K562 (cell line): Measurements from ENCODE around the gene FBXO22. TPM values are rescaled to one million over a fixed set of nuclear protein-coding genes. Genes with fewer than 3 reads are reported as not detected.
A peak's percentile ranks its signal among the peaks of the same experiment; 100 is the strongest.

Experiments
- DACH1 ChIP-seq: fragments of 450-650 bp; IDR thresholded peaks from 2 replicates; pipeline ENCODE4 v1.6.1; 2018; ENCODE audit not compliant: partially characterized antibody
- DDX20 ChIP-seq: fragments of 450-650 bp; IDR thresholded peaks from 2 replicates; pipeline ENCODE4 v1.6.1; 2016; ENCODE audit warnings: missing genetic modification characterization, low read depth, mild to moderate bottlenecking, missing compliant biosample characterization, moderate library complexity
- EZH2 ChIP-seq: IDR thresholded peaks from 2 replicates; pipeline ENCODE4 v1.6.1; 2012; ENCODE audit warnings: low read depth, mild to moderate bottlenecking, inconsistent platforms, low read length, borderline replicate concordance
- FOS ChIP-seq: IDR thresholded peaks from 3 replicates; pipeline ENCODE4 v1.6.1; 2011; ENCODE audit not compliant: insufficient read length; ENCODE audit errors: extremely low read depth
- GABPB2 ChIP-seq: fragments of 250-450 bp; sonication (Bioruptor Pico); conservative IDR thresholded peaks from 2 replicates; pipeline ENCODE4 v1.5.1; 2021; ENCODE audit warnings: mild to moderate bottlenecking
- GATA2 ChIP-seq: sonication (generic); formaldehyde crosslinking; IDR thresholded peaks from 2 replicates; pipeline ENCODE4 v1.4.0; 2020; ENCODE audit warnings: mild to moderate bottlenecking, missing genetic modification reagents
- HIVEP1 ChIP-seq: fragments of 250-450 bp; sonication (Bioruptor Pico); IDR thresholded peaks from 2 replicates; pipeline ENCODE4 v1.4.0; 2020; ENCODE audit warnings: mild to moderate bottlenecking
- IRF2 ChIP-seq: sonication (generic); formaldehyde crosslinking; IDR thresholded peaks from 2 replicates; pipeline ENCODE4 v1.8.1; 2022; ENCODE audit warnings: mild to moderate bottlenecking, missing genetic modification reagents
- KDM1A ChIP-seq, 2 experiments: fragments of 450-650 bp; IDR thresholded peaks; 2 replicates each; pipeline ENCODE4 v1.6.1; 2016; ENCODE audit warnings: mild to moderate bottlenecking in 2 of 2
- KLF6 ChIP-seq: fragments of 250-450 bp; sonication (Bioruptor Pico); IDR thresholded peaks from 2 replicates; pipeline ENCODE4 v1.4.0; 2020; ENCODE audit warnings: mild to moderate bottlenecking, moderate library complexity, borderline replicate concordance
- NFATC3 ChIP-seq: fragments of 450-650 bp; IDR thresholded peaks from 2 replicates; pipeline ENCODE4 v1.6.1; 2017; ENCODE audit warnings: mild to moderate bottlenecking
- RAD21 ChIP-seq, 2 experiments: fragments of 250-450 bp in 1 of 2; fragments of 450-650 bp in 1 of 2; sonication (Bioruptor Pico) in 1 of 2; formaldehyde crosslinking in 1 of 2; IDR thresholded peaks in 1 of 2; conservative IDR thresholded peaks in 1 of 2; 2 replicates each; pipeline versions ENCODE4 v1.4.0 to v1.8.0; 2020 to 2022; ENCODE audit warnings: mild to moderate bottlenecking in 2 of 2, moderate library complexity in 1 of 2
- SMARCC2 ChIP-seq: fragments of 450-650 bp; IDR thresholded peaks from 2 replicates; pipeline ENCODE4 v1.6.1; 2017; ENCODE audit warnings: antibody characterized with exemption, moderate library complexity, mild to moderate bottlenecking, low read depth
- SPI1 ChIP-seq: IDR thresholded peaks from 2 replicates; pipeline ENCODE4 v1.6.1; 2011; ENCODE audit warnings: low read depth, low read length, control low read depth, borderline replicate concordance
- SUPT5H ChIP-seq: fragments of 450-650 bp; IDR thresholded peaks from 2 replicates; pipeline ENCODE4 v1.6.1; 2016
- TCF3 ChIP-seq: sonication (generic); formaldehyde crosslinking; IDR thresholded peaks from 2 replicates; pipeline ENCODE4 v1.4.0; 2020; ENCODE audit warnings: mild to moderate bottlenecking, missing genetic modification reagents
- TCF7L2 ChIP-seq: fragments of 150-350 bp; IDR thresholded peaks from 2 replicates; pipeline ENCODE4 v1.6.1; 2016; ENCODE audit warnings: low read depth, mild to moderate bottlenecking, low read length, moderate library complexity
- ZNF212 ChIP-seq: fragments of 450-650 bp; formaldehyde crosslinking; IDR thresholded peaks from 2 replicates; pipeline ENCODE4 v1.4.0; 2020; ENCODE audit warnings: mild to moderate bottlenecking
- ZNF41 ChIP-seq: fragments of 250-450 bp; sonication (Bioruptor Pico); conservative IDR thresholded peaks from 2 replicates; pipeline ENCODE4 v1.4.0; 2020; ENCODE audit warnings: mild to moderate bottlenecking
- polyA plus RNA-seq, 8 experiments: library from polyadenylated mRNA; depleted of rRNA in 4 of 8; stranded (reverse) in 5 of 8; unstranded in 3 of 8; fragments of >200 nt; fragmentation: Nextera tagmentation in 2 of 8; fragmentation: Illumina TruSeq in 1 of 8; extraction: Ambion mirVana in 2 of 8; extraction: Trizol in 1 of 8; gene quantifications; 2 replicates each; pipeline versions ENCODE4 v1.2.1 to v1.2.3, GENCODE V29; 2011 to 2014; ENCODE audit warnings: inconsistent platforms in 1 of 8, missing spikeins in 1 of 8
- total RNA-seq, 7 experiments: library from RNA; depleted of rRNA in 6 of 7; stranded (reverse); fragments of >200 nt in 6 of 7; fragmentation: Illumina TruSeq in 2 of 7; extraction: Trizol in 2 of 7; gene quantifications; 2 replicates each; pipeline versions ENCODE4 v1.2.1 to v1.2.3, GENCODE V29; 2011 to 2021; ENCODE audit warnings: low replicate concordance in 1 of 7
- TF ChIP-seq, protein P1 (sequence below), 2 experiments: fragments of 450-650 bp; IDR thresholded peaks; 2 replicates each; pipeline ENCODE4 v1.6.1; 2018; ENCODE audit warnings: mild to moderate bottlenecking in 2 of 2, low read depth in 1 of 2; ENCODE audit not compliant: partially characterized antibody in 2 of 2
- TF ChIP-seq, protein P2 (sequence below): sonication (generic); formaldehyde crosslinking; IDR thresholded peaks from 2 replicates; pipeline ENCODE4 v1.9.0; 2022; ENCODE audit warnings: mild to moderate bottlenecking, missing genetic modification reagents
- TF ChIP-seq, protein P3 (sequence below): fragments of 450-650 bp; IDR thresholded peaks from 2 replicates; pipeline ENCODE4 v1.6.1; 2016; ENCODE audit warnings: low read depth, mild to moderate bottlenecking, moderate library complexity

FBXO22 gene
- total and polyA plus RNA-seq, 9 of the 15 experiments (the other 6 are each of a cell fraction or from before 2014, with no cell fraction given), result 24.4 to 99.4 (median 66.5) TPM

DNA sequence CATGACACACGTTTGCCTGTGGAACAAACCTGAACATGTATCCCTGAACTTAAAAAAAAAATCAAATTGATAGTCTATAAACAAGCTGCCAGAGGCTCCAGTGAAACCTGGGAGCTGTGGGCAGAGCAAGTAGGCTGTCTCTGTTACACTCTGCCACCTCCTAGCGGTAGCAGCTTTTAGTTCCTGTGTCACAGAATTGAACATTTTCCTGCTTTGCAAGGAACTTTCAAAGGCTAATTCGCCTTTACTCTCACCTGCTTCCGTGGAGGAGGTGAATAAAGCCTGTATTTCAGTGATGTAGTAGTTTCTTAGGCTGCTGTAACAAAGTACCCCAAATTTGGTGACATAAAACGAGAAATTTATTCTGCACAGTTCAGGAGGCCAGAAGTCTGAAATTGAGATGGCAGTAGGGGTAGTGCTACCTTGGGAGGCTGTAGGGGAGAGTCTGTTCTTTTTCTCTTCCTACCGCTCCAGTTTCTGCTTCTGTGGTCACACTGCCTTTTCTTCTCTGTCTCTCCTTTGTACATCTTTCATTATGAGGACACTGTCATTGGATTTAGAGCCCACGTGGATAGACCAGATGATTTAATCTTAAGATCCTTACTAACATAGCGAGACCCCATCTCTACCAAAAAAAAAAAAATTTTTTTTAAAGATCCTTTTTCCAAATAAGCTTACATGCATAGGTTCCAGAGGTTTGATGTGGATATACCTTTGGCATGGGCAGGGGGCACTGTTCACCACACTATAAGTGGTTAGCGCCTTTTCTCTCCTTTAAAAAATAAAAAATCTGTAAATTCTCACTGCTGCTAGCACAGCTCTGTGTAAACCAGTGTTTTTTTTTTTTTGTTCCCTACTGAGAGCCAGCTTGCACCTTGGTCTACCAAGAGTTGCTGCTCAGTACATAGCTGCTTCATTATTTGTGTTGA lies 25.3 kb downstream of the FBXO22 start (continued):
- TF ChIP-seq GABPB2 (CRISPR knock-in tag) (no peak), FOS (no peak), SUPT5H (no peak), DACH1 (no peak), IRF2 (CRISPR knock-in tag) (no peak), SMARCC2 (0 out of 2 replicates have a peak, but pooled peaks have one; percentile 27), SPI1 (no peak), ZNF41 (CRISPR knock-in tag) (no peak), NFATC3 (no peak), TCF3 (CRISPR knock-in tag) (no peak), ZNF212 (no peak), DDX20 (no peak), EZH2 (no peak), HIVEP1 (CRISPR knock-in tag) (no peak), GATA2 (CRISPR knock-in tag) (no peak), RAD21 (CRISPR knock-in tag; conservative IDR thresholded peaks at IDR 0.05 in 1 of 2, IDR thresholded peaks at IDR 0.05 in 1 of 2) (peak; percentile 41 to 65), KLF6 (CRISPR knock-in tag) (no peak), TCF7L2 (no peak), KDM1A (IDR thresholded peaks at IDR 0.05) (no peak)
- TF ChIP-seq, protein P1, sequence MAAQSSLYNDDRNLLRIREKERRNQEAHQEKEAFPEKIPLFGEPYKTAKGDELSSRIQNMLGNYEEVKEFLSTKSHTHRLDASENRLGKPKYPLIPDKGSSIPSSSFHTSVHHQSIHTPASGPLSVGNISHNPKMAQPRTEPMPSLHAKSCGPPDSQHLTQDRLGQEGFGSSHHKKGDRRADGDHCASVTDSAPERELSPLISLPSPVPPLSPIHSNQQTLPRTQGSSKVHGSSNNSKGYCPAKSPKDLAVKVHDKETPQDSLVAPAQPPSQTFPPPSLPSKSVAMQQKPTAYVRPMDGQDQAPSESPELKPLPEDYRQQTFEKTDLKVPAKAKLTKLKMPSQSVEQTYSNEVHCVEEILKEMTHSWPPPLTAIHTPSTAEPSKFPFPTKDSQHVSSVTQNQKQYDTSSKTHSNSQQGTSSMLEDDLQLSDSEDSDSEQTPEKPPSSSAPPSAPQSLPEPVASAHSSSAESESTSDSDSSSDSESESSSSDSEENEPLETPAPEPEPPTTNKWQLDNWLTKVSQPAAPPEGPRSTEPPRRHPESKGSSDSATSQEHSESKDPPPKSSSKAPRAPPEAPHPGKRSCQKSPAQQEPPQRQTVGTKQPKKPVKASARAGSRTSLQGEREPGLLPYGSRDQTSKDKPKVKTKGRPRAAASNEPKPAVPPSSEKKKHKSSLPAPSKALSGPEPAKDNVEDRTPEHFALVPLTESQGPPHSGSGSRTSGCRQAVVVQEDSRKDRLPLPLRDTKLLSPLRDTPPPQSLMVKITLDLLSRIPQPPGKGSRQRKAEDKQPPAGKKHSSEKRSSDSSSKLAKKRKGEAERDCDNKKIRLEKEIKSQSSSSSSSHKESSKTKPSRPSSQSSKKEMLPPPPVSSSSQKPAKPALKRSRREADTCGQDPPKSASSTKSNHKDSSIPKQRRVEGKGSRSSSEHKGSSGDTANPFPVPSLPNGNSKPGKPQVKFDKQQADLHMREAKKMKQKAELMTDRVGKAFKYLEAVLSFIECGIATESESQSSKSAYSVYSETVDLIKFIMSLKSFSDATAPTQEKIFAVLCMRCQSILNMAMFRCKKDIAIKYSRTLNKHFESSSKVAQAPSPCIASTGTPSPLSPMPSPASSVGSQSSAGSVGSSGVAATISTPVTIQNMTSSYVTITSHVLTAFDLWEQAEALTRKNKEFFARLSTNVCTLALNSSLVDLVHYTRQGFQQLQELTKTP (IDR thresholded peaks at IDR 0.05; ENCODE audit: low read depth in 1 of 2, partially characterized antibody in 2 of 2), result no peak
- TF ChIP-seq, protein P2, sequence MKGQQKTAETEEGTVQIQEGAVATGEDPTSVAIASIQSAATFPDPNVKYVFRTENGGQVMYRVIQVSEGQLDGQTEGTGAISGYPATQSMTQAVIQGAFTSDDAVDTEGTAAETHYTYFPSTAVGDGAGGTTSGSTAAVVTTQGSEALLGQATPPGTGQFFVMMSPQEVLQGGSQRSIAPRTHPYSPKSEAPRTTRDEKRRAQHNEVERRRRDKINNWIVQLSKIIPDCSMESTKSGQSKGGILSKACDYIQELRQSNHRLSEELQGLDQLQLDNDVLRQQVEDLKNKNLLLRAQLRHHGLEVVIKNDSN (CRISPR knock-in tag), result no peak
- TF ChIP-seq, protein P3, sequence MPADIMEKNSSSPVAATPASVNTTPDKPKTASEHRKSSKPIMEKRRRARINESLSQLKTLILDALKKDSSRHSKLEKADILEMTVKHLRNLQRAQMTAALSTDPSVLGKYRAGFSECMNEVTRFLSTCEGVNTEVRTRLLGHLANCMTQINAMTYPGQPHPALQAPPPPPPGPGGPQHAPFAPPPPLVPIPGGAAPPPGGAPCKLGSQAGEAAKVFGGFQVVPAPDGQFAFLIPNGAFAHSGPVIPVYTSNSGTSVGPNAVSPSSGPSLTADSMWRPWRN, result no peak
